SK-MEL-5 (cell line): ENCODE data around the gene IGLL1. TPM values are rescaled to one million over a fixed set of nuclear protein-coding genes. Genes with fewer than 3 reads are reported as not detected.
"Not testable (repeated sequence)": the region's sequence is repeated elsewhere in the genome, so short reads cannot be mapped to it uniquely, and the experiment has no call there.

ENCODE experiments used
- DNase-seq: peaks from one replicate; pipeline ENCODE4 v3.0.0-alpha.2; 2016; ENCODE audit warnings: low read depth, low spot score
- in situ Hi-C: cut with HindIII; loops from 2 replicates; pipeline ENCODE4 v1.10.0; 2016; ENCODE audit warnings: low sequenced_read_pairs, high pct_unique_total_duplicates, low pct_unique_long_range_greater_than_20kb
- total RNA-seq: library from RNA; depleted of rRNA; stranded (reverse); fragments of >200 nt; shearing (Covaris generic); gene quantifications from 2 replicates; pipeline ENCODE4 v1.2.3, GENCODE V29; 2014

The IGLL1 gene
- total RNA-seq, 1 experiment from 2014 or later = not detected

DNA sequence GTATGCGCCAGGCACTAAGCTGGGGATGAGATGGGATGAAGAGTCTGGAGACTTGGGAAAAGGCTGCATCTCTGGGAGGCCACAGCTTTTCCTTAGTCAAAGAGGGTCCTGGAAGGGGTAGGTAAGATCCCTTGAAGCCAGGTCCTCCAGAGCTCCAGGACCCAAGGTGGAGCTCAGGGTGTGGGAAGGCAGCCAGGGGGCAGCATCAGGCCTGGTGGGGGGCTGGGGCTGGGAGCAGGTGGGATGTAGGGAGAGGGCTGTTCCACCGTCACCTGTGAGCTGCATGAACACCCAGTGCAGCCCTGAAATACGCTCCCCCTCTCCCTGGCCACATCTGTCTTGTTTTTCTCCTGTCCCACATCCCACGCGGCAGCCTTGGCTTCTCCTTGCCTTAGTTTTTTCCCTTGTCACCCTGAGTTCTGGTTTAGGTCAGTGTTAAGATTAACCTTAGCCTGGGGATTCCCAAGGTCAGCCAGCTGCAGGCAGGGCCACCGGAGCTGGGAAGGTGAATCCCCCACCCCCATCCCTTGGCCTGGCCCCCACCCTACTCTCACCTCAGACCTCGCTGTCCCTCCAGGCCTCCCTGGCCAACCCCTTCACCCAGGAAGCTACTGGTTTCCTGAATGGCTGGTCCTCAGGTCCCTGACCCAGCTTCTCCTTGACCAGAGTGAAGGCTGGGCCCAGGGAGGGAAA is 17.6 kb upstream of the IGLL1 start:
- in situ Hi-C loops, DNase-seq: not testable (repeated sequence)

DNA sequence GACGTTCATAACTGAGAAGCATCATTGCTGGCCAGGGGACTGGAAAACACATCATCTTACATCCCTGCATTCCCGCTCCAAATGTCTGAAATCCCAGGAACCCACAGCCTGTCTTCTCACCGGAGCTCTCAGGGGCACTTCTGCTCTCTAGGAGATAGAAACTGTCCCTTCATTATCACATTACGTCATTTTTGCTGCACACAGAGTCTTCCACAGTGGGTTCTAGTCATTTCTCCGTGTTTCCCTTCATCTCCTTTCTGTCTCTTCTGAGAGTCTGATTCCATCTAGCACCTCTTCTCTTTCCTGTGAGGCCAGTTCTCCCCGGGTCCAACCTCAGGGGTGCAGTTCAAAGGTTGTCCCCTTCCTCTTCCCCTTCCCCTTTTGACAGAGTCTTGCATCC is 15.8 kb upstream of the IGLL1 start:
- DNase-seq, in situ Hi-C loops: not testable (repeated sequence)

DNA sequence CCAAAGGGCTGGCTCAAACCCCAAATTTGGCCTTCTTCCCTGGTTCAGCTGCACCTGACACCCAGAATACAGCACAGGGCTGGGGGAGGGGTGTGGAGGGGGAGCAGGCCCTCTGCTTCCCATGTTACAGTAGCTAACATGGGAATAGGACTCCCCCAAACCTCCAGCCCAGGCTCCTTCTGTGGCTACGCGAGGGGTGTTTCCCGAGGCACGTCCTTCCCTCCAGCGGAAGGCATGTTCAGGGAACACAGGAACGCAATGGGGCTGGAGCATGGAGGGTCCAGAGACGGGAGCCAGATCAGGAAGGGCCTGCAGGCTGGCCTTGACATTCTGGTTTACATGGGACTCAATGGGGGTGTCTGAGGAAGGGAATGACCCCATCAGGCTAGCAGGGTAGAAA is 11.8 kb upstream of the IGLL1 start:
- in situ Hi-C loops = no loop called here
- no peak for DNase-seq

DNA sequence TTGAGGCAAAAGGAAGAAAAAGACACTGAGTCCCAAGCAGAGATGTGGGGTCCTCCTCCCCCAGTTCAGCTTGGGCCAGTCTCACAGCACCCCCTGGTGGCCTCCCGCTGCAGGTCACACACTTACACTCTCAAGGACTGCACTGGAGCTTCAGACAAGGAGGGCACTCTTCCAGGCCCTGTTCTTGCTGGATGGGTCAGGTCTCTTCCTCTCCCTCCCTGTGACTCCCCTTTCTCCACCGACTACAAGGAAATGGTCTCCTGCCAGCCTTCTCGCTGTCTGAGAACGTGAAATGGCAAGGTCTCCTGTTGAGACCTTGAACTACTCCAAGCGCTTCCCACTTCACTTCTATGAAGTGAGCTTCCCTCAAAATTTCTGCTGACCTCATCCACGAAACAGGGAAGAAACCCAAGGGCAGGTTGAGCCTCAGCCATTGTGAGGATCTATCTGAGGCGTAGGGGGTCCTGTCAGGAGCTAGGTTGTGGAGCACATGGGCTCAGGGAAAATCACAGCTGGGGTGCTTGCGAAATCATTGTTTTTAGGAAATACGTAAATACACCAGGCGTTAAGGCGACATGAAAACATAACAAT is 11.2 kb upstream of the IGLL1 start:
- in situ Hi-C loops = no loop called here
- peak; percentile 81 for DNase-seq

DNA sequence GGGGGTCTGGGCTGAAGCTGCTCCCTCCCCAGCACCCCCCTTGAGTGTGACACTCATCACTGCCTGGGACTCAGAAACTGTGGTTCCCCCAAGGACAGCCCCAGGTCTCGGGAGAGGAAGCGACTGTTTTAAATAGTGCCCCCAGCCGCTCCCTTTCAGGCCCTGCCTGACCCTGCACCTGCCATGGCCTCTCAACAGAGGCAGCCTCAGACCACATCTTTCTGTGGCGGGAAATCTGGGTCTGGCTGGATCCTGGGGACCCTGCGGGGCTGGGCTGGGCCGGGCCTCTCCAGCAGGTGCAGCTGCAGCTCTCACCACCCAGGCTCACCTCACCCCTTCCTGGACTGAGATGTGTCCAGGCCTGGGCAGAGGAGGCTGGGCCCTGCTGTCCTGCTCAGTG is 3.7 kb upstream of the IGLL1 start:
- in situ Hi-C loops = no loop called here
- no peak for DNase-seq

DNA sequence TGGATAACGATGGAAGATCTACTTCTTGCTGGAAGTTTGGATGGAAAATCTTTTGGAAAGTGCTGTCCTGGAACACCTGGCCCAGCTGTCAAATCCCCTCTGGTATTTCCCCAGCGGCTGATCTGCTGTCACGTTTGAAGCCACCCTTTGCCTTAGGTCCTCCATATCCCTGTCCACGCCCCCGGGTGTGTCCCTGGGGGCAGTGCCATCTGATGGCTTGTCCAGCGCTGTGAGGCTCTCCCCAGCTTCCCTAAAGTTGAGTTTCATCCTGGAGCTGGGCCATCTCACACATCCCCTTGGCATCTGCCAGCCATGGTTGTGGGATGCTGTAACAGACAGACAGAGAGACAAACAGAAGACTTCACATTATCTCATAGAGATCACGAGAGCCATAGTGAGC is 3.1 kb upstream of the IGLL1 start:
- in situ Hi-C loops = no loop called here
- no peak for DNase-seq

DNA sequence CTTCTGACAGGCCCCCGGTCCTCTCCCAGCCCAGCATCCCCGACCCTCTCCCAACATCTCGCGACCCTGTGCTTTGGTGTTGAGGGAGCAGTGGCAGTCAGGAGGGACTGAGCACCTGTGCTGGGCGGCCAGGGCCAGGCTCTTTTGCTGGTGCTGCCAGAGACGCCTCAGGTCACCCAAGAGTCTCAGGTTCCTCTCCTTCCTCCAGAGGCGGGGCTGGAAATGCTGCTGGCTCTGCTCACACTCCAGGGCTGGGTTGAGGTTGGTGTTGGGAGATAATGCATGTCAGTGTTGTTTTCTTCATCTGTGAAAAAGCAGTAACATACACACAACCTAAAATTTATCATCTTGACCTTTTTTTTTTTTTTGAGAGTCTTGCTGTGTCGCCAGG is 1.2 kb upstream of the IGLL1 start:
- DNase-seq = no peak
- in situ Hi-C loops = no loop called here

DNA sequence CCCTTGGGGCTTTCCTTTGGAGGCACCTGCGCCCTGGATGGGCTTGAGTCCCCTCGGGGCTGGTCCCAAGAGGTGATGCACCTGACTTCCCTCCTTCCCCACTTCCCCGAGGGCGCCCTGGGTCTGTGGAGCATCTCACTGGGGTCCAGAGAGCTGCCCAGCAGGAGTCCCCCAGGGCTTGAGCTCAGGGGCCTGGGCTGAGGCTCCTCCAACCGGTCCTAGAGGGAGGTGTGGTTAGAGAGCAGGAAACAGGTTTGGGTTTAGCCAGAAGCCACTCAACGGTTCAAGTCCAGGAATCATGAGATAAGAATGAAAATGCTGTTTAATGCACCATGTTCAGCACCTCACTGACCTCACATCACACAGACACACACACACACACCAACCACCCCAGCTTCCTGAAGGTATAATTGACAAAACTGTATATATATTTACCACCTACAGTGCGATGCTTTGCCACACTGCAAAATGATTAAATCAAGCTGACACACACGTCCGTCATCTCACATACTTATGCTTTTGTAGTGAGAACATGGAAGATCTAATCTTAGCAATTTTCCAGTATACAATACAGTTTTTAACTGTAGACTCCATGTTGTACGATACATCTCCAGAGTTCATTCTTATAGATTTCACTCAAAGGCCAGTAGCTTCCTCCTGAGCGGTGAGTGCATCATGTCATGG is 628 bp upstream of the IGLL1 start:
- in situ Hi-C loops = no loop called here
- DNase-seq = no peak

DNA sequence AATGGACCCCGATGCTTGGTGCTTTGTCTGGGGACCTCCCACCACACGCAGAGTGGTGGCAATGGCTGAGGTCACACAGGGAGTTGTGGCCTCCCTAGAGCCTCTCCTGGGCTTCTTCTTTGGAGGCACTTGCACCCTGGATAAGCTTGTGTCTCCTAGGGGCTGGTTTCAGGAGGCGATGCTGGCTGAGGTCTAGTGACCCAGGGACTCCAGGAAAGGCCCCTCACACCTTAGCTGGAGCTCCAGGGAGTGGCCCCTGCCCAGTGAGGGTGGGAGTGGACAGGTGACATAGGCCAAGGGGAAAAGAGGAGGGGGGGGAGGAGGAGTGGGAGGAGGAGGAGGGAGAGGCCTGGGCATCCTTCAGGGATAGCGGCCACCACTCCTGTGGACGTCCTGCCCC is 810 bp downstream of the IGLL1 start:
- DNase-seq = no peak
- in situ Hi-C loops = no loop called here

DNA sequence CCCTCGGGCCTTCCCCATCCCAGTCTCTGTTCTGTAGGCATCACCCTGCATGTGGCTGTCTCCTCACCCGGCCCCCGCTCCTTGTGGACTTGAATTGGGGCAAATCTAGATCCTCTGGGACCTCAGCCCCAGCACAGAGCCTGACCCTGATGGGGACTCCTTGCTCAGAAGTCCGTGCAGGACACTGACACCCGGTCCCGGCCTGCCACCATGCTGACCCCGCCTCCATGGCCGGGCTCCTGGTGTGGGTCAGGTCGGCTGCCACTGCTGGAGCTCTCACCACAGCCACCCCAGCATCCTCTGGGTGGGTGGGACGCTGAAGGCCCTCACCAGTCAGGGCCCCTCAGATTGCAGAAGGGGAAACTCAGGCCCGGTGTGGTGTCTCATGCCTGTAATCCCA is 1.8 kb downstream of the IGLL1 start:
- DNase-seq = no peak
- in situ Hi-C loops = no loop called here

DNA sequence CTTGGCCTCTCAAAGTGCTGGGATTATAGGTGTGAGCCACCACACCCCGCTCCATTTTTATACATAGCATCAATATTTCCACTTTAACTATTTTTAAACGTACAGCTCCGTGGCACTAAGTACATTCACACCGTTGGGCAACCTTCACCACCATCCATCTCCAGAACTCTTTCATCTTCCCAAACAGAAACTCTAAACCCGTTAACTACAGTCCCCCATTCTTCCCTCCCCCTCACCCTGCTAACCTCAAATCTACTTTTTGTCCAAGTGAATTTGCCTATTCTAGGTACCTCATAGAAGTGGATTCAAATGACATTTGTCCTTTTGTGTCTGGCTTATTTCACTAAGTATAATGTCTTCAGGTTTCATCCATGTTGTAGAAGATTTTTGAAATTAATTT is 3.4 kb downstream of the IGLL1 start:
- in situ Hi-C loops = no loop called here

DNA sequence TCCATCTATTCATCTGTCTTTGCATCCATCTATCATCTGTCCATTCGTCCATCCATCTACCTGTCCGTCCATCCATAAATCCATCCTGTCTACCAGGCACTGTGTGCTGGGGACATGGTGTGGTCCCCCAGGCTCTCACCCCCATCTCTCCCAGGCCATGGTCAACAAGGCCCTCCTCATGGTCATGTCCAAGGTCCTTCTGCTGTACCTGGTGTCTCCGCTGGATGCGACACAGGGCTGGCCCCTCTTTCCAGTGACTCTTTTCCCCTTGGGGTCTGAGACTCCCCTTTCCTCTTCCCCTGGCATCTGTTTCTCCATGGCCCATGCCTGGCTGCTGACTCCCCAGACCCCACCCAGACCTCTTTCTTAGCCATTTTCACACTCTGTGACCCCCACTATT is 4.5 kb downstream of the IGLL1 start:
- in situ Hi-C loops = no loop called here
- DNase-seq = no peak

More for the DNA sequence above, 3.4 kb downstream of the IGLL1 start:
- DNase-seq = no peak

DNA sequence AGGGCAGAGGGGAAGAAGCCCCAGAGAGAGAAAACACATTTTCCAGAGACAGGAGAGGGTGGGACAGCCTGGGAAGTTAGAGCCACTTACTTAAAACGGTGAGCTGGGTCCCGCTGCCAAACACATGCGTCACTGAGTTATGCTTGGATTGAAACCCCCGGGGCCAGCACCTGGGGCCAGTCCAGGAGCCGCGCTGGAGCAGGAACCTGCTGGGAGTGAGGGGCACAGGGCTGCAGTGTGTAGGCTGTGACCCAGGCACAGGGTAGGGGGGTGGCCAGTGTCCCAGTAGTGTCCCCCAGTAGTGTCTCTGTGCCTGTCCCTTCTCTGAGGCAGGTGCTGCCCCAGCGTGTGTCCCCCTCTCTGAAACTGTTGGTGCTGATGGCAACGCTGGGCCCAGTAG is 5.2 kb downstream of the IGLL1 start:
- in situ Hi-C loops = no loop called here
- DNase-seq = no peak

DNA sequence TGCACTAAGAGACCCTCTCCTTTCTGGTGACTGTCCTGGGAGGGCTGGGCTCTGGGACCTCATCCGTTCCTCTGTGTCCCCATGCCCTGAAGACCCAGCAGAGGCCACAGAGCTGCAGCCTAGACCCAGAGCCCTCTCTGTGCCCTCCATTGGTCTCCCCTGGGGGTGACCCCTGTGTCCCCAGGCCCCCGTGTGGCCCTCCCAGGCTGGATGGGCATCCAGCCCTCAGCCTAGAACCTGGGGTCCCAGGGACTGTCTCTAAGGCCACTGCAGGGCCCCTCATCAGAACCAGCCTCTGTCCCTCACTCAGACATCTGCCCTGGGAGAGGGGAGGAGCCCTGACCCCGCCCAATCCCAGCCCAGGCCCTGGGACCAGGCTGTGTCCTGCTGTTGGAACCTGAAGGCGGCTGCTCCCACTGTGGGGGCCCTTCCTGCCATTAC is 5.7 kb downstream of the IGLL1 start:
- in situ Hi-C loops = no loop called here
- no peak for DNase-seq

DNA sequence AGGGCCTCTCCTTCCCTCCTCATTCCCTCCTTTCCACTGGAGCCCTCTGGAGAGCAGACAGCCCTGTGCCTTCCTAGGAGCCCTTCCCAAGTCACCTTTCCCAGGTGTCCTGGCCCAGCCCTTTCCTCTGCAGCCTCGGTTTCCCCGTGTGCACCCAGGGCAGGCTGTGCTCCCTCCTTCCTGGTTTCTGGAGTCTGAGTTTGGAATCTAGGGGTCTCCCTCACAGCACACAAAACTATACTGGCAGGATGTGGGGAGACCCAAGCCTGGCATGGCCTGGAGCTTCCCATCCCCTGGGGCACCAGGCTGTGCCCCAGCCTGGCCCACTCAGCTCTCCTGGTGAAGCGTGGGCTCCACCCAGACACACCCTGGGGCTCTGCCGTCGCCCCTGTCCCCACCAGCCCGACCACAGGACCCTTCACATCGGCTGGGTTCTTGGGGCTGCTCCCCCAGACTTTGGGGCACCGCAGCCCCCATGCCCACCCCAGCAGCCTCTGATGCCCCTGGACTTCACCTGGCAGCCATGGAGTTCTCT is 6.3 kb downstream of the IGLL1 start:
- DNase-seq, in situ Hi-C loops: not testable (repeated sequence)

DNA sequence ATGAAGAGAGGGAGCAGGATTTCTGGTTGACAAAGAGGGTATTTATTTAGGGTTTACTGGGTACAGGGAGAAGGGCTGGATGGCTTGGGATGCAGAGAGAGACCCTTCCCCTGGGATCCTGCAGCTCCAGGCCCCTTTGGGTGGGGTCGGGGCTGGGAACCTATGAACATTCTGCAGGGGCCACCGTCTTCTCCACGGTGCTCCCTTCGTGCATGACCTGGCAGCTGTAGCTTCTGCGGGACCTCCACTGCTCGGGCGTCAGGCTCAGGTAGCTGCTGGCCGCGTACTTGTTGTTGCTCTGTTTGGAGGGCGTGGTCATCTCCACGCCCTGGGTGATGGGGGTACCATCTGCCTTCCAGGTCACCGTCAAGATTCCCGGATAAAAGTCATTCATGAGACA is 7.0 kb downstream of the IGLL1 start:
- DNase-seq, in situ Hi-C loops: not testable (repeated sequence)

DNA sequence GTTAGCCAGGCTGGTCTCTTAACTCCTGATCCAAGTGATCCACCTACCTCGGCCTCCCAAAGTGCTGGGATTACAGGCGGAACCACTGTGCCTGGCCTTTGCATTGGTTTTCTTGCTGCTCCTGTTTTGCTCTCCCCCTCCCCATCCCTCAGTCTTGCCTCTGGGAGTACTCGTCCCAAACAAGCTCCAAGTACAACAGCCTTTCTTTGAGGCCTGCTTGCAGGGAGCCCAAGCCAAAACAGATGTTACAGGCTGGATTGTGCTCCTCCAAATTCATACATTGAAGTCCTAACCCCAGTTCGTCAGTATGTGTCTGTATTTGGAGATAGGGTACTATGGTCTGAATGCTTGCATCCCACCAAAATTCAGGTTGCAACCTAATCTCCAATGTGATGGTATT is 8.6 kb downstream of the IGLL1 start:
- no peak for DNase-seq
- in situ Hi-C loops = no loop called here

DNA sequence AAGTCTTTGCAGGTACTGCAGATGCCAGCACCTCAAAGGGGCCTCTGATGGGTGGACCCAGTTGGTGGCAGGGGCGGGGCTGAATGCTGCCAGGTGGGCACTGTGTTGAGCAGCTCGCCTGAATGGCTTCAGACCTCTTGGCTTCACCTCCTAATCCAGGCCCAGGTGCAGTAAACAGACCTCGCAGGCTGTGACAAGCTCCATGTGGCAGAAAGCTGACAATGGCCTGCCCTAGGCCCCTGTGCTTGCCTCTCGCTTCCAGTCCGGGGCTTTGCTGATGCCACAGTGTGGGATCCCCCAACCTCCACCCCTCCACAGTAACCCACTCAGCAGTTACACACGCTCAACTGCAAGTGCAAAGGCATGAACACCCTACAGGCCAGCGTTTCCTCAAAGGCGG is 9.4 kb downstream of the IGLL1 start:
- no peak for DNase-seq
- in situ Hi-C loops = no loop called here

DNA sequence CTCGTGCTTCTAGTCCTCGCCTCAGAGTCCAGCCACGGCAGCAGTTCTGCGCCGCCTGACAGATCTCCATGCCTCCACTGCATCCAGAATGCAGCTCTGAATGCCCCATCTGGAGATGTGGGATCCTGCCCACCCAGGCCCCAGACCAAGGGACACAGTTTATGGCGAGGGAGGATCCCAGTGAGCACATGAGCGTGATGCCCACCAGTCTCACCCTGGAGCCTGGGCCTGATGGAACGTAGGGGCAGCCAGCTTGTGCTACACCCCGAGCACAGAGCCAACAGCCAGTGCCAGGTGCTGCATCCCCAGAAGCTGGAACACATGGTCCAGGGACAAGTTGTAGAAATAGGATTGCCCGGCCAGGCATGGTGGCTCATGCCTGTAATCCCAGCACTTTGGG is 10.4 kb downstream of the IGLL1 start:
- in situ Hi-C loops = no loop called here
- DNase-seq = no peak
